Lower lobe of right lung (tissue), 2 donors: ENCODE measurements around the gene ZEB2. TPM values are rescaled to one million over a fixed set of nuclear protein-coding genes. Genes with fewer than 3 reads are reported as not detected.

ENCODE experiments used
- ATAC-seq, 2 donors: fragments of 200-7000 bp; cut with Tn5 transposase; one replicate each; pipeline ENCODE4 v1.9.1; 2020 to 2022; ENCODE audit warnings: mild to moderate bottlenecking in 2 of 2, moderate library complexity in 2 of 2
- DNase-seq: peaks from one replicate; pipeline ENCODE4 v3.0.0-alpha.2; 2020
- H3K27ac ChIP-seq: fragments of 200-600 bp; one replicate; pipeline ENCODE4 v1.8.0; 2022
- H3K27me3 ChIP-seq: fragments of 200-600 bp; one replicate; pipeline ENCODE4 v1.8.0; 2022; ENCODE audit warnings: low read depth
- H3K36me3 ChIP-seq: fragments of 200-600 bp; one replicate; pipeline ENCODE4 v1.8.0; 2022; ENCODE audit warnings: mild to moderate bottlenecking
- H3K4me1 ChIP-seq: fragments of 200-600 bp; one replicate; pipeline ENCODE4 v1.8.0; 2022
- H3K4me3 ChIP-seq: fragments of 200-600 bp; one replicate; pipeline ENCODE4 v1.8.0; 2022; ENCODE audit warnings: mild to moderate bottlenecking
- H3K9me3 ChIP-seq: fragments of 200-600 bp; one replicate; pipeline ENCODE4 v1.8.0; 2022
- intact Hi-C: fragments of 100-400 bp; cut with DNase I; formaldehyde crosslinking; loops from one replicate; pipeline ENCODE4 v1.11.0; 2022
- total RNA-seq: library from RNA; stranded (reverse); fragmentation: NEBNext Ultra II Directional; extraction: Animal tissue kit (Norgen Biotek cat#: 25700); gene quantifications from one replicate; pipeline ENCODE4 v1.2.1, GENCODE V29; 2021
- TF ChIP-seq, protein P1 (sequence below): fragments of 200-600 bp; IDR thresholded peaks from one replicate; pipeline ENCODE4 v1.8.0; 2022; ENCODE audit warnings: antibody characterized with exemption, mild to moderate bottlenecking
- donor health status: DM: no; HTN: yes; CAD: no; lungs with severe emphysema.

Gene ZEB2
- total RNA-seq, 1 donor from 2014 or later, result 220 TPM

DNA sequence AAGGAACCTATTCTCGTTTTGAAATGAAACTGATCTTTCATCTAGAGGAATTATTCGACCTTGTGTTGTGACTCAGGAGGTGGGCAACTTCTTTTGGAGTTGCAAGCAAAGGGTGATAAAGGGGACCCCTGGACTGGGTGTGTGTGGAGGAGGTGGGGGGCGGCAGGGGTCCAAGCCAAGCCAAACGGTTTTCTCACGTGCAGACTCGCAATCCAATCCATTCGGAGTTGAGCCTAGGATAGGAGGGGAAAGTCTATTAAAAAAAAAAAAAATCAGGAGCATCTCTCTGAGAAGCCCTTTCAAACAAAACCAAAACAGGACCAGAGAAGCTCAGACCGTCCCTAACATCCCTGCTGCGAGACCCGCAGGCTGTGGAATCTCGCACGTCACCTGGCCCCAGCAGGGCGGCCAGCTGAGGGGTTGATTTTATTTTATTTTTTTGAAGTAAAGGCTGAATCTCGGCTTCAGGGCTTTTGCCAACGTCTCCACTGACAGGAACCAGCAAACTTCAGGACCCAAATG is 3.7 kb upstream of the ZEB2 start:
- Histone ChIP-seq H3K36me3 (no peaks in the 10 kb centered on the region), H3K27ac (peak overlapping the region; percentile 89), H3K4me3 (peak overlapping the region; percentile 70), H3K4me1 (peaks cover 11% of the 10 kb centered on the region), H3K9me3 (no peaks in the 10 kb centered on the region), H3K27me3 (peaks cover 21% of the 10 kb centered on the region)
- ATAC-seq (peak in 1 of 2 donors; percentile 3), DNase-seq (no peak)
- intact Hi-C loops, result no loop called here
- TF ChIP-seq, protein P1, sequence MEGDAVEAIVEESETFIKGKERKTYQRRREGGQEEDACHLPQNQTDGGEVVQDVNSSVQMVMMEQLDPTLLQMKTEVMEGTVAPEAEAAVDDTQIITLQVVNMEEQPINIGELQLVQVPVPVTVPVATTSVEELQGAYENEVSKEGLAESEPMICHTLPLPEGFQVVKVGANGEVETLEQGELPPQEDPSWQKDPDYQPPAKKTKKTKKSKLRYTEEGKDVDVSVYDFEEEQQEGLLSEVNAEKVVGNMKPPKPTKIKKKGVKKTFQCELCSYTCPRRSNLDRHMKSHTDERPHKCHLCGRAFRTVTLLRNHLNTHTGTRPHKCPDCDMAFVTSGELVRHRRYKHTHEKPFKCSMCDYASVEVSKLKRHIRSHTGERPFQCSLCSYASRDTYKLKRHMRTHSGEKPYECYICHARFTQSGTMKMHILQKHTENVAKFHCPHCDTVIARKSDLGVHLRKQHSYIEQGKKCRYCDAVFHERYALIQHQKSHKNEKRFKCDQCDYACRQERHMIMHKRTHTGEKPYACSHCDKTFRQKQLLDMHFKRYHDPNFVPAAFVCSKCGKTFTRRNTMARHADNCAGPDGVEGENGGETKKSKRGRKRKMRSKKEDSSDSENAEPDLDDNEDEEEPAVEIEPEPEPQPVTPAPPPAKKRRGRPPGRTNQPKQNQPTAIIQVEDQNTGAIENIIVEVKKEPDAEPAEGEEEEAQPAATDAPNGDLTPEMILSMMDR, result no peak

GRCh38 chr2:144522897-144523595 is 3.1 kb upstream of the ZEB2 start:
- ATAC-seq (peak in 1 of 2 donors; percentile 21), DNase-seq (peak; percentile 66)
- TF ChIP-seq, protein P1, result no peak
- Histone ChIP-seq H3K36me3 (no peaks in the 10 kb centered on the region), H3K27ac (peak overlapping the region; percentile 89), H3K4me1 (peaks cover 11% of the 10 kb centered on the region), H3K4me3 (peak overlapping the region; percentile 70), H3K9me3 (no peaks in the 10 kb centered on the region), H3K27me3 (peaks cover 21% of the 10 kb centered on the region)
- intact Hi-C loops, result no loop called here

- TF ChIP-seq, protein P1, result no peak
- Histone ChIP-seq H3K27me3 (peaks cover 21% of the 10 kb centered on the region), H3K36me3 (no peaks in the 10 kb centered on the region), H3K4me1 (peaks cover 11% of the 10 kb centered on the region), H3K27ac (peak overlapping the region; percentile 89), H3K9me3 (no peaks in the 10 kb centered on the region), H3K4me3 (peak overlapping the region; percentile 70)
- DNase-seq, result no peak
- no peak for ATAC-seq
- intact Hi-C loops, result no loop called here
These were observed 2.4 kb upstream of the ZEB2 start for GRCh38 chr2:144522176-144522896.

GRCh38 chr2:144521686-144522085 is 1.8 kb upstream of the ZEB2 start:
- intact Hi-C loops, result no loop called here
- ATAC-seq, result no peak
- DNase-seq, result no peak
- Histone ChIP-seq H3K4me1 (peaks cover 11% of the 10 kb centered on the region), H3K9me3 (no peaks in the 10 kb centered on the region), H3K4me3 (peak overlapping the region; percentile 70), H3K27me3 (peaks cover 21% of the 10 kb centered on the region), H3K36me3 (no peaks in the 10 kb centered on the region), H3K27ac (peak overlapping the region; percentile 89)
- TF ChIP-seq, protein P1, result no peak

GRCh38 chr2:144520756-144521487 is 1.0 kb upstream of the ZEB2 start:
- Histone ChIP-seq H3K27me3 (peaks cover 24% of the 10 kb centered on the region), H3K9me3 (no peaks in the 10 kb centered on the region), H3K36me3 (no peaks in the 10 kb centered on the region), H3K4me1 (peaks cover 11% of the 10 kb centered on the region), H3K4me3 (peak overlapping the region; percentile 70), H3K27ac (peak overlapping the region; percentile 89)
- no peak for ATAC-seq
- DNase-seq, result no peak
- intact Hi-C loops, result no loop called here
- TF ChIP-seq, protein P1, result no peak
